ENCODE measurements around the gene PPP1R15A. TPM values are rescaled to one million over a fixed set of nuclear protein-coding genes. Genes with fewer than 3 reads are reported as not detected.
"Not testable (repeated sequence)": the region's sequence is repeated elsewhere in the genome, so short reads cannot be mapped to it uniquely, and the experiment has no call there.

The PPP1R15A gene
- total RNA-seq, 2 donors from 2014 or later, result 23.9 to 33.3 TPM

- Histone ChIP-seq H3K27ac (no peak overlapping the region), H3K4me1 (no peaks in the 10 kb centered on the region), H3K27me3 (peaks cover 7% of the 10 kb centered on the region), H3K4me3 (peak overlapping the region; percentile 15), H3K9me3 (no peaks in the 10 kb centered on the region), H3K9ac (ENCODE audit: low read depth in 2 of 2, low read length in 2 of 2) (peak overlapping the region in 1 of 2 donors; percentile 60), H3K36me3 (no peaks in the 10 kb centered on the region)
- no peak for TF ChIP-seq CTCF (IDR thresholded peaks at IDR 0.05)
- intact Hi-C loops (cut with DNase I), result no loop called here
- DNase-seq, result no peak
These were observed 5.0 kb upstream of the PPP1R15A start for GRCh38 chr19:48867123-48867745.

- intact Hi-C loops (cut with DNase I), result no loop called here
- Histone ChIP-seq H3K36me3 (no peaks in the 10 kb centered on the region), H3K4me3 (peak overlapping the region; percentile 15), H3K27me3 (peaks cover 7% of the 10 kb centered on the region), H3K9me3 (no peaks in the 10 kb centered on the region), H3K4me1 (no peaks in the 10 kb centered on the region), H3K9ac (ENCODE audit: low read depth in 2 of 2, low read length in 2 of 2) (peak overlapping the region; percentile 60 to 63), H3K27ac (no peak overlapping the region)
- no peak for DNase-seq
- TF ChIP-seq CTCF (IDR thresholded peaks at IDR 0.05), result no peak
These were observed 4.5 kb upstream of the PPP1R15A start for GRCh38 chr19:48867746-48868113.

- TF ChIP-seq CTCF (IDR thresholded peaks at IDR 0.05), result no peak
- DNase-seq, result peak; percentile 55
- H3K9me3 ChIP-seq, result no peaks in the 10 kb centered on the region
- H3K36me3 ChIP-seq, result no peaks in the 10 kb centered on the region
- peak within 1 kb of the TSS; percentile 60 to 63 for H3K9ac ChIP-seq (ENCODE audit: low read depth in 2 of 2, low read length in 2 of 2)
- H3K27me3 ChIP-seq, result peaks cover 7% of the 10 kb centered on the region
- H3K4me1 ChIP-seq, result peaks cover 2% of the 10 kb centered on the region
- H3K4me3 ChIP-seq, result peak within 1 kb of the TSS; percentile 15
- intact Hi-C loops (cut with DNase I), result no loop called here
- peak within 1 kb of the TSS; percentile 73 for H3K27ac ChIP-seq
These were observed 3.9 kb upstream of the PPP1R15A start, which contains the start of gene PLEKHA4 for GRCh38 chr19:48868114-48868886. Gene PLEKHA4, minus strand, starts transcription at chr19:48868617. Its CDS starts 997 bp downstream, at chr19:48867620.

- H3K36me3 ChIP-seq, result no peaks in the 10 kb centered on the region
- peaks cover 5% of the 10 kb centered on the region for H3K4me1 ChIP-seq
- H3K27ac ChIP-seq, result no peak overlapping the region
- H3K4me3 ChIP-seq, result no peak overlapping the region
- no peaks in the 10 kb centered on the region for H3K9me3 ChIP-seq
- H3K9ac ChIP-seq (ENCODE audit: low read depth in 2 of 2, low read length in 2 of 2), result no peak overlapping the region
- no peak for TF ChIP-seq CTCF (IDR thresholded peaks at IDR 0.05)
- no peak for DNase-seq
- intact Hi-C loops (cut with DNase I), result loop anchor here (10.0 kb wide), 1 partner anchor 95 kb away; the partner anchor contains the start of gene FTL
- H3K27me3 ChIP-seq, result peaks cover 7% of the 10 kb centered on the region
These were observed 2.2 kb upstream of the PPP1R15A start for GRCh38 chr19:48870048-48870447.

GRCh38 chr19:48871471-48872181 is 595 bp upstream of the PPP1R15A start:
- H3K4me1 ChIP-seq, result peaks cover 15% of the 10 kb centered on the region
- intact Hi-C loops (cut with DNase I), result loop anchor here (10.0 kb wide), 1 partner anchor 93 kb away; the partner anchor contains the start of gene FTL

More at GRCh38 chr19:48871471-48872181, 595 bp upstream of the PPP1R15A start:
- not testable (repeated sequence) for DNase-seq, H3K27me3 ChIP-seq, H3K4me3 ChIP-seq, H3K36me3 ChIP-seq, H3K9me3 ChIP-seq
- Histone ChIP-seq H3K27ac (peak overlapping the region; percentile 97), H3K9ac (ENCODE audit: low read depth in 2 of 2, low read length in 2 of 2) (peak overlapping the region; percentile 37 to 100)

Data from colonic mucosa (tissue), 4 donors.